ENCODE results near the gene VPS45. TPM values are rescaled to one million over a fixed set of nuclear protein-coding genes. Genes with fewer than 3 reads are reported as not detected.

The VPS45 gene
- total RNA-seq, 1 donor from 2014 or later, result 11.3 TPM

GRCh38 chr1:150072959-150073358, 5.4 kb downstream of the VPS45 start:
- no peak for DNase-seq (ENCODE audit: low spot score in 2 of 2)
- Histone ChIP-seq H3K4me1 (peaks cover 4 to 6% of the 10 kb centered on the region in 2 donors), H3K27me3 (no peaks in the 10 kb centered on the region), H3K36me3 (peaks cover 28 to 36% of the 10 kb centered on the region in 2 donors), H3K4me3 (no peak overlapping the region), H3K27ac (no peak overlapping the region), H3K9me3 (no peaks in the 10 kb centered on the region)
- TF ChIP-seq CTCF (IDR thresholded peaks at IDR 0.05), result peak in 1 of 3 experiments; percentile 54
- intact Hi-C loops (cut with DNase I), result loop anchor here (1.0 kb wide), 1 partner anchor 114 kb away; no protein-coding TSS in a partner anchor

GRCh38 chr1:150073516-150073915, 5.9 kb downstream of the VPS45 start:
- Histone ChIP-seq H3K36me3 (peaks cover 33 to 42% of the 10 kb centered on the region in 2 donors), H3K4me1 (peaks cover 3 to 4% of the 10 kb centered on the region in 2 donors), H3K9me3 (no peaks in the 10 kb centered on the region), H3K4me3 (no peak overlapping the region), H3K27me3 (no peaks in the 10 kb centered on the region), H3K27ac (no peak overlapping the region)
- DNase-seq (ENCODE audit: low spot score in 2 of 2), result no peak
- no peak for TF ChIP-seq CTCF (IDR thresholded peaks at IDR 0.05)
- intact Hi-C loops (cut with DNase I), result loop anchor here (1.0 kb wide), 1 partner anchor 114 kb away; no protein-coding TSS in a partner anchor

- H3K27me3 ChIP-seq, result no peaks in the 10 kb centered on the region
- intact Hi-C loops (cut with DNase I), result no loop called here
- H3K9me3 ChIP-seq, result no peaks in the 10 kb centered on the region
- no peaks in the 10 kb centered on the region for H3K4me1 ChIP-seq
- H3K4me3 ChIP-seq, result no peak overlapping the region
- TF ChIP-seq CTCF (IDR thresholded peaks at IDR 0.05), result no peak
- no peak overlapping the region for H3K27ac ChIP-seq
- peaks cover 49 to 53% of the 10 kb centered on the region in 2 donors for H3K36me3 ChIP-seq
- no peak for DNase-seq (ENCODE audit: low spot score in 2 of 2)
Observed at GRCh38 chr1:150076066-150076465, 8.5 kb downstream of the VPS45 start.

GRCh38 chr1:150076985-150077384, 9.4 kb downstream of the VPS45 start:
- Histone ChIP-seq H3K27ac (no peak overlapping the region), H3K36me3 (peaks cover 49 to 57% of the 10 kb centered on the region in 2 donors), H3K4me1 (no peaks in the 10 kb centered on the region), H3K9me3 (no peaks in the 10 kb centered on the region), H3K4me3 (no peak overlapping the region), H3K27me3 (no peaks in the 10 kb centered on the region)
- intact Hi-C loops (cut with DNase I), result no loop called here
- no peak for TF ChIP-seq CTCF (IDR thresholded peaks at IDR 0.05)
- no peak for DNase-seq (ENCODE audit: low spot score in 2 of 2)

GRCh38 chr1:150080784-150081183, 13.2 kb downstream of the VPS45 start:
- Histone ChIP-seq H3K27me3 (no peaks in the 10 kb centered on the region), H3K27ac (no peak overlapping the region), H3K4me3 (no peak overlapping the region), H3K4me1 (peaks cover 0 to 3% of the 10 kb centered on the region in 2 donors), H3K36me3 (peaks cover 46 to 51% of the 10 kb centered on the region in 2 donors), H3K9me3 (no peaks in the 10 kb centered on the region)
- intact Hi-C loops (cut with DNase I), result no loop called here
- DNase-seq (ENCODE audit: low spot score in 2 of 2), result no peak
- no peak for TF ChIP-seq CTCF (IDR thresholded peaks at IDR 0.05)

GRCh38 chr1:150082494-150082893, 14.9 kb downstream of the VPS45 start:
- Histone ChIP-seq H3K4me1 (peaks cover 0 to 3% of the 10 kb centered on the region in 2 donors), H3K36me3 (peaks cover 30 to 43% of the 10 kb centered on the region in 2 donors), H3K4me3 (no peak overlapping the region), H3K27me3 (no peaks in the 10 kb centered on the region), H3K27ac (no peak overlapping the region), H3K9me3 (no peaks in the 10 kb centered on the region)
- no peak for TF ChIP-seq CTCF (IDR thresholded peaks at IDR 0.05)
- DNase-seq (ENCODE audit: low spot score in 2 of 2), result no peak
- intact Hi-C loops (cut with DNase I), result no loop called here
